HG03354 (cell line): ENCODE data around the gene CRADD.
"Not testable (repeated sequence)": the region's sequence is repeated elsewhere in the genome, so short reads cannot be mapped to it uniquely, and the experiment has no call there.

Experiments used
- ATAC-seq: cut with Tn5 transposase; IDR thresholded peaks from one replicate; pipeline ENCODE4 v1.9.1; 2021; ENCODE audit warnings: mild to moderate bottlenecking; ENCODE audit not compliant: unreplicated experiment, poor library complexity, severe bottlenecking

The CRADD gene

DNA sequence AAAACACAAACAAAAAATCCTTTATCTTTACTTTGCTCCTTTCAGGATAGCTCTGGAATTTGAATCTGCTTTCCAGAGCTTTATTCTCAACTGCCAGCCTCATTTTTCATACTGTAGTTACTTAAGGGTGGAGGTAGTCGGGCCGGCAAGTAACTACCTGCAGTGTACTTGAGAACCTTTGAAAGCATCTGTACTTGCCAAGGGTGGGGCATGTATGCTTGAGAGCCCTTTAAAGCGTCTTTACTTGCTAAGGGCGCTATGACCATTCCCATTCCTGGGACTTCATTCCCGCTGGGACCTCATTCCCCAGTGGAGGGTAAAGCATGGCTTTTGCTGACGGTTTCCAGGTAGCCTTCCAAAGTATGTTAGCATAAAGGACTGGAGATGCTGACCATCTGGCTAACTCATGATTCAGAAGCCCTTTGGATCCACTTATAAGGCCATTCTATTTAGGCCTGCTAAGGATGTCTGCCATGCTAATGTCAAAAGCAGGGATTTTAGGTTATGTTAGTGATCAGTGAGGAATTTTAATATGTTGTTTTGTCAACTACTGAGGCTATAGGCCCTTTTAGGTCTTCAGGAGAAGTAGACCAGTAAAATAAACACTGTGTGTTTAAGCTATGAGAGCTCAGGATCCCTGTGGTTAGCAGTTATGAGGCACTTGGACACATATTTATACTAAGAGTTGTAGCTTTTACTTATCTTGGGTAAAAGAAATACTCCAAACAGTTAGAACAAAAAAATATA lies 74.9 kb downstream of the CRADD start:
- ATAC-seq = no peak

DNA sequence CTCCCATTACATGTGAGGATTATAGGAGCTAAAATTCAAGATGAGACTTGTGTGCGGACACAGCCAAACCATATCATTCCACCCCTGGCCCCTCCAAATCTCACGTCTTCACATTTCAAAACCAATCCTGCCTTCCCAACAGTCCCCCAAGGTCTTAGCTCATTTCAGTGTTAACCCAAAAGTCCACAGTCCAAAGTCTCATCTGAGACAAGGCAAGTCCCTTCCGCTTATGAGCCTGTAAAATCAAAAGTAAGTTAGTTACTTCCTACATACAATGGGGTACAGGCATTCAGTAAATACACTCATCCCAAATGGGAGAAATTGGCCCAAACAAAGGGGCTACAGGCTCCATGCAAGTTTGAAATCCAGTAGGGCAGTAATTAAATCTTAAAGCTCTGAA lies 76.1 kb downstream of the CRADD start:
- ATAC-seq = no peak

DNA sequence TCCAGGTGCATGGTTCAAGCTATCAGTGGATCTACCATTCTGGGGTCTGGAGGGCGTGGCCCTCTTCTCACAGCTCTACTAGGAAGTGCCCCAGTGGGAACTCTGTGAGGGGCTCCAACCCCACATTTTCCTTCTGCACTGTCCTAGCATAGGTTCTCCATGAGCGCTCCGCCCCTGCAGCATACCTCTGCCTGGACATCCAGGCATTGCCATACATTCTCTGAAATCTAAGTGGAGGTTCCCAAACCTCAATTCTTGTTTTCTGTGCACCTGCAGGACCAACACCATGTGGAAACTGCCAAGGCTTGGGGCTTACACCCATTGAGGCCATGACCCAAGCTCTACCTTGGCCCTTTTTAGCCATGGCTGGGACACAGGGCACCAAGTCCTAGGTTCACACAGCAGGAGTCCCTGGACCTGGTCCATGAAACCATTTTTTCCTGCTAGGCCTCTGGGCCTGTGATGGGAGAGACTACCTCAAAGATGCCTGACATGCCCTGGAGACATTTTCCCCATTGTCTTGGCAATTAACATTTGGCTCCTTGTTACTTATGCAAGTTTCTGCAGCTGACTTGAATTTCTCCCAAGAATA lies 76.8 kb downstream of the CRADD start:
- ATAC-seq = no peak

DNA sequence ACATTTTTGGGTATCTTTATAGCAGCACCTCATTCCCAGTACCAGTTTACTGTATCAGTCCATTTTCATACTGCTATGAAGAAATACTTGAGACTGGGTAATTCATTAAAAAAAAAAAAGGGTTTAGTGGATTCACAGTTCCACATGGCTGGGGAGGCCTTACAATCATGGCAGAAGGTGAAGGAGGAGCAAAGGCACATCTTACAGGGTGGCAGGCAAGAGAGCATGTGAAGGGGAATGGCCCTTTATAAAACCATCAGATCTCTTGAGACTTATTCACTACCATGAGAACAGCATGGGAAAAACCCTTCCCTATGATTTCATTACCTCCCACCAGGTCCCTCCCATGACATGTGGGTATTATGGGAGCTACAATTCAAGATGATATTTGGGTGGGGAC lies 77.7 kb downstream of the CRADD start:
- not testable (repeated sequence) for ATAC-seq

DNA sequence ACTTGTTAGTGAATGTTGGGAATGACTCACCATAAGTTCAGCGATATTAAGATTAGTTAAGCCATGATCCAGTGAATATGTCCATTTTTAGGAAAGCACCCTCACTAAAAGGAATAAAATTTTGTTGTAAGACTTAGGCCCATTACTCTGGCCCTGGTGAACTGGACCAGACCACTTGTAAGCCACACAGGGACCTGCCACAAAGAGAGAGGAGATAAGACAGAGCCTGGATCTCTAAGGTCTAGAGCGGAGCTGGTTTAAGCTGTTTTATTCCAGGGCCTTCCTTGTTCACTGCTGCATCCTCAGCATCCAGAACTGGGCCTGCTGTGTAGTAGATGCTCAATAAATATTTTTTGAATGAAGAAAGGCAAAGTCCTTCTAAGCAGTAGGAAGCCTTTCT lies 79.1 kb downstream of the CRADD start:
- no peak for ATAC-seq

DNA sequence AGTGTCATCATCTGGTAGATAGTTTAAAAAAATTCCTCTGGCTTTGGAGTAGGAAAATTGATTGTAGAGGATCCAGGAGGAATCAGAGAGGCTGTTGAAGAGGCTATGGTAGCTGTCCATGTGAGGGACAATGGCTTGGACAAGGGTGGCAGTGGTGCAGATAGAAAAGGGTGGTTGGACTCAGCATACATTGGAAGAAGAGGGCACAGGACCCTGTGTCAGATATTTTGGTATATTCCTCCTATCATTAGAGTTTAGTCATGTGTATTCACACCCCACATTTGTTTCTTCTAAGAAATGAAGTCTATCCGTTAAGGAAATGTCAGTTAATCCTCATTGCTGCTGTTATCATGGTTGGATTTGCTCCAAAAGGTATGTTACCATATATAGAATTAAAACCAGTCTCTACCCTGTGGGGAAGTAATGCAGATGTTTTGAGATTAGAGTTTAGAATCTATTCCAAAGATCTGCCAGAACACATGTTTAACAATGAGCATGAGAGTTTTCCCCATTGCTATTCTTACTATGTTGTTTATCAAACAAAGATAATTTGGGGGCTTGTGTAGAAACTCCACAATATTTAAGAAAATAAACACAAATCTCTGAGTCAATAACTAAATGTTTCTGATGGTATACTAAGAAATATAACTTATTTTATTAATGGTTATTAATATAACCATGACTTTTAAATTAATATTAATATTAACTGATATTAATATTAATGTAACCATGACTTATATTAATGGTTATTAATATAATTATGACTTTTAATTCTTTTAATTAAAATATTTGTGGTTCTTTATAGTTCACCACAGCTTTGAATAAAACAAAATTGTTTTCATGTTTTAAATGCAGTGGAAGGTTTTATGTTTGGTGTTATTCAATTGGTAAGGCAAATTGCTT lies 80.9 kb downstream of the CRADD start:
- ATAC-seq = no peak

DNA sequence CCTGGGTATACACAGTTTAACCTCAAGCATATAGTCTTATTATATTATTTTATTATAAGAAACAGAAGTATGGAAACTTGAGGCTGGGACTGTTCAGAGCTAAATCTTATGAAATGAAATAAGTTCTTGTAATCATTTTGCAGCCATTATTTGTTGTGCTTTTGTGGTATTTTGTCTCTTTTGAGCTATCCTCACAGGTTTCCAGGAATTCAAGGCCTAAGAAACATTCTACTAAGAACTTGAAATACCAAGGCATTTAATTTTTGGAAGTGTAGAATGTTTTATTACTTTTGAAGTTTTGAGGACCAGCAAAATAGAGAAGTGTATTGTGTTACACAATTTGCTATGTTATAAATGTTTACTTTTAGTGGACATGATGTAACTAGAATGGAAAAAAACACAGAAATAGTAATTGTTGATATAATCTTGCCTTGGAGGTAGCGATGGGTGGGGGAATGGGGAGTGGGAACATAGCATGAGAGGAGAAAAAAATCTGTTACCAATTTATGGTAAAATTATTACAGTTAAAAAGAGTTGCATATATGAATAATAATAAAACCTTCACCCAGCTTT lies 81.7 kb downstream of the CRADD start:
- ATAC-seq = no peak

DNA sequence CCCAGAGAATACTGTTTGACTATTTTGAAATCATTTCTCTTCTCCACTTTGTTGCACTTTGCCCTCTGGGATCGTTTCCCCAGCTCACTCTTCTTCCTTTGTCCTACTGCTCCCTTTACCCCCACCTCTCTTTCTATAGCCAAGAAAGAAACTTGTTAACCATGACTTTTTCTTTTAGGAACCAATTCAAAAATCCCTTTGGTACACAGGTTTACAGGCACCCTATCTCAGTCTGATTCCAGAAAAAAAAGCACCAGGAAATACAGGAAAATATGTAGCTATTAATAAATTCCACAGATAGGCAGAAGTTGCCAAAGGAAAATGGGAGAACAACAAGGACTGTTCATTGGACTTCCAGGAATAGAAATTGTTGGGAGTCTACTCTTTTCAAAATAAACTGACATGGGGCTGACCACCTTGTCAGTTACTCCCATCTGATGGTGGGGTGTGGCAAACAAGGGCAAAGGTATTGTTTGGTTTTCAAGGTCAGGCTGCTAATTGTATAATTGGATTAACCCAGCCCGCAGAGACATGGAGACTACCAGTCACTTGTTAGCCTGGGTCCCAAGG lies 82.4 kb downstream of the CRADD start:
- no peak for ATAC-seq

DNA sequence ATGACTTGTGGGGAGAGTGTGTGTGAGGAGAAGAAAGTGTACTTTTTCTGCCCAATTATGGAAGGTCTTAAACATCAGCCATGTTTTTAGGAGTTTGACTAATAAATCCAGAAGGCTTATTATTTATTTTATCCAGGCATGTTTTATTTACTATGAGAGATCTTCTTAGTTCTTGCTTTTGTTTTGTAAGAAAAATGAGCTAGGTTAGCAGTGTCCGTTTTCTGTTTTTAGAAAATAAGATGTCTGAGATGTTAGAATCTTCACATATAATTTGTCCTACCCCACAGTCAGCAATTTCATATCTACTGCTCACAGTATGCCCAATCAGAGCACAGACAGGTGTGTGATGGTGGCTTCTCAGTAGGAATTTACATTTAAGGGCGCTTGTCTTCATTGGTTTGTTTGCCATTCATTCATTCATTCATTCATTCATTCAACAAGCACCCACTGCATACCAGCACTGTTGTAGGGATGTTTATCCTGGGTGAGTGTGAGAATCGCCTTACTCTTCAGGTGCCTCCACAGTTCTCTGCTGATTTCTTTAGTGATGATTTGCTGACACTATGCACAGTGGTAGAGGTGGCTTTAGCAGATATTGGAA lies 83.2 kb downstream of the CRADD start:
- no peak for ATAC-seq

DNA sequence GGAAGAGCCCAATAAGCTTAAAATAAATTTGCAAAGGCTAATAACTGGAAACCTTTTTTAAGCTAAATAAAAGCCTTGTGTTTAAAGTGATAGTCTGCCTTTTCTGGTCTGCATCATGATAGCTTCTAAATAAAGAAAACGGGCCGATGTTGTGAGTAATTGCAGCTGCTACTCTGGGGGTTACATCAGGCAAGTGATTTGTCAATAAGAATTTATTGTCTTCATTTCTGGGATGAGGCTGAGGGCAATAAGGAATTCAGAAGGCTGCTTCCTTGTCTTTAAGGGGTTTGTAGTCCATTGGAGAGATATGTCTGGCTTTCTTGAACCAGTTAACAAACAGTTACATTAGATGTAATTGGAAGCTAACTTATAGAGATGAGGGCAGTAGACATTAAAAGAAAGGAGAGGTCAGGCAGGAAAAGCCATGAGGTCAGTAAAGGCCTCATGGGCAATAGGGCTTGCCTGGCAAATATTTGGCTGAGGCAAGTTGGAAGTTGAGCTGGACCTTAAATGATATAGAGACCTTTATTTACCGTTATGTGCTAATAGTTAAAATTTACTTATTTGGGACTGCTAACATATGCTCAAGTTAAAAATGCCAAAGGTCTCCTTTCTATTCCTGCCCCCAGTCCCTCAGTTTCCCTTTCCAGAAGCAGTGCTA lies 85.0 kb downstream of the CRADD start:
- ATAC-seq = no peak

DNA sequence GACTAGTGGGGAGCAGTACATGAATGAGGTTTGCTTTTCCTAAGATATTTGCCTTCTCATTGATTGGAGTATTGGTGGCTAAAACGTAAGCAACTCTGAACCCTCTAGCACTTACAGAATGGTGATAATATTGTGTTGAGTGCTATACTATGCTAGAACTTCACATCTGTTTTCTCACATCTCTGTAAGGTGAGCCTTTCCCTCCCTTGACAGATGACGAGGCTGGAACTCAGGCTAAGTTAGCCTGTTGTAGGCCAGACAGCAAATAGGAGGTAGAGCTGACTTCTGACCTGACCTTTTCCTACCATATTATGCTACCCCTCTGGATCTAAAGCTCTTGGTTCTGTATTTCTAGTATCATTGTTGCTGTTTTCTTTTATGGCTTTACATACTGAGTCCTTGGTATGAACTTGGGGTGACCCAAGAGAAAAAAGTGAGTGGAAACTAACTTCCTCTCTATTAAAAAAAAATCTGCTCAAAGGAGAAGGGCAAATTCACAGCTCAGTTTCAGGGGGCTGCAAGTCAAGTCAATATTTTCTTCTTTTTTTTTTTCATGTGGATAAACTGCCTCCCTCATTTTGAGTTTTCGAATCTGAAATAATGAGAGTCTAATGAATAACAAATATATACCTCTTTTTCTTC lies 85.9 kb downstream of the CRADD start:
- ATAC-seq = no peak

DNA sequence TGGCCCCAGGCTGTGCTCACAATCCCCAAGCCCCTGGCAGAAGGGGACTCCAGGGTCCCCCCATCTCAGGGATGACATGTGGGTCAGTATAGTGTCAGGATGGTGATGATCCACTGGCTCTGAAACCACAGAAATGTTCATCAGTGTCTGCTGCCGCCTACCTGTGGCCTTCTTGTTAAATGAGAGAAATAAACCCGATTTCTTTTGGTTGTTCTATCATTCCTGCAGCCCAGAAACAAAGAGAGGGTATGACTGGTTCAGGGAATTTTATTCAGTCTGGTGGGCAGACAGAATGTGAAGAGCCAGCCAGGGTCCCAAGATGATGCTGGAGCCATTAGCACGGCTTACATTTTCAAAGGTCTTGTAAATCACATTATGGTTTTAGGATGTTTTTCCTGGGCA lies 86.6 kb downstream of the CRADD start:
- ATAC-seq = no peak

DNA sequence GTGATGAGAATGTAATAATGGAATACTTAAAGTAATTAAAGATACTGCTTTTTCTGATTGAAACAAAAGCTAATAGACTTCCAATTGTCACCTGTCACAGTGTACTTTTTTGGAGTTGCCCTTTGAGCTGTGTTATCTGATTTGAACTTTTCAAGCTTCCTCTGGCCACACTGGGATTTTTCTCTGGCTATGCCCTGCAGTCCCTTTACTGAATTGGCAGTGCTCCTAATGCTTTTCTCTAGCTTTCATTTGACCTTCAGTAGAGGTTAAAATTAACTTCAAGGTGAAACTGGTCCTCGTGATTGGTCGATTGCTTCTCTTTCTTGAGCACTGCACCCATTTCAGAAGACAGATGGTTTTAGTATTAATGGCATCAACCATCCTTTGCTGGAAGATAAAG lies 89.2 kb downstream of the CRADD start:
- no peak for ATAC-seq

DNA sequence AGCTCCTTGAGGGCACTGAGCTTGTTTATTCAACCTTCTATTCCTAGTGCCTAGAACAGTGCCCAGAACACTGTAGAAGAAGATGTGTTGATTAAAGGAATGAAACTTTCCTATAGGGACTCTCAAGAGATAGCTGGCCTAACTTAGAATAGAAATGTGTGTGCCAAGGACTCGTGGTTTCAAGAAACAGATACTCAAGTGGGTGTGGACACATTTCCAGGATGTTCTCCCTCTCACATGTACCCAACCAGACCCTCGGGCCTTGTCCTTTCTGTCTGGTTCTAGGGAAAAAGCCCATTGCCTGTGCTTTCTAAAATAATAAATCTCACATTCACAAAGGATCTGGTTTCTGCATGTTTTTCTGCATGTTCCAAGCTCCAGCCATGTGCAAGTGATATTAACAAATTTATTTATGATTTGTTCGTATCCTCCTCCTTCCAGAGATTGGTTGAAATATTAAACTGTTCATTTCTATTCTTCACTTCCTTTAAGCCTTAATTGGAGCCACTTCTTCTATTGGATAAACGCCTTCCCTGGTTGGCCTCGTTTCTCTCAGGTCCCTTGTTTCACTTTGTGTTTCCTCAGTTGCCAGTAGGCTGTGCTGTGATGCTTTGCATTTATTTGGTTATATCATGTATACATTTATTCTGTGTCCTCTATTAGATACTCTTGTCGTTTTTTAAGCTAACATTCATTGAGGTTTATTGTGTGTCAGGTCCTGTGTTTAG lies 89.8 kb downstream of the CRADD start:
- no peak for ATAC-seq

DNA sequence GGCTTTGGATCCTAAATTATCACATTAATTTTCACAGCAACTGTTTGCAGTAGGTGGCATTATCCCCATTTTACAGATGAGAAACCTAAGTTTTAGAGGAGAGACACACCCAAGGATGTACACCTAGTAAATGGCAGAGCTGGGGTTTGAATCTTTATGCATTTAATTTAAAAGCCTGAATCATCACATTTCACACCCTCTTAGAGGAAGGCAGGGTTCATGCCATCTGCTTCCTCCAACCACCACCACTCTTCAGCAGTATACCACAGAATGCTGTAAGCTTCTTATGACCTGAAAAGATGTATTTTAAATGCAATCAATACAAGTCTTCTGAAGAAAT lies 90.3 kb downstream of the CRADD start:
- no peak for ATAC-seq

DNA sequence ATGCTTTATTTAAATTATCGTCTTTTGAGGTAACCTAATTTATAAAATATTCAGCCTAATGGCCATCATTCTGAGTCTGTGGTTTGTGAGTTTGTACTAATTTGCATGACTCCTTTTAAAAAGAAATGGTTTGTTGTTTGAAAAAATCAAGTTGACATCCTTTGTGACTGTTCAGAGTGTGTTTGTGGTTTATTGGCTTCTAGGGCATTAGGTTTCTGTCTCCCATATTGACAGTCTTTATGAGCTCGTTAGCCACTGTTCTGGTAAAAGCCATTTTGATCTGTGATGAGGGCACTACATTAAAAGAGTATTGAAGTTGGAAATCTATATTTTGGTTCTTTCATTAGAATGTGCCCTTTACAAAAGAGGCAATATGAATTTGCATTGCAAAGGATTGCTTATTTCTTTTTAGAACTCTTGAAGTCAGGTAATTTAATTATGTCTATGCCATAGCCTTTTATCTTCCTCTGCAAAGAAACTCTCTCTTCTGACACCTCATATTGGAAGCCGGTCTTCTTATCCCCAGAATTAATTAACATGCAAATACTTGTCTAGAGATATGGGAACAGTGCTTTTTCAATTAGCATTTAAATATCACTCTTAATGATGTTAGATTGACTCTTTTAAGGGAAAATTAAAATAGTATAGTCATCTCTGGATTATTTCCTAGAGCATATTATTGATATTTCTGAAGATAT lies 95.0 kb downstream of the CRADD start:
- ATAC-seq = no peak

DNA sequence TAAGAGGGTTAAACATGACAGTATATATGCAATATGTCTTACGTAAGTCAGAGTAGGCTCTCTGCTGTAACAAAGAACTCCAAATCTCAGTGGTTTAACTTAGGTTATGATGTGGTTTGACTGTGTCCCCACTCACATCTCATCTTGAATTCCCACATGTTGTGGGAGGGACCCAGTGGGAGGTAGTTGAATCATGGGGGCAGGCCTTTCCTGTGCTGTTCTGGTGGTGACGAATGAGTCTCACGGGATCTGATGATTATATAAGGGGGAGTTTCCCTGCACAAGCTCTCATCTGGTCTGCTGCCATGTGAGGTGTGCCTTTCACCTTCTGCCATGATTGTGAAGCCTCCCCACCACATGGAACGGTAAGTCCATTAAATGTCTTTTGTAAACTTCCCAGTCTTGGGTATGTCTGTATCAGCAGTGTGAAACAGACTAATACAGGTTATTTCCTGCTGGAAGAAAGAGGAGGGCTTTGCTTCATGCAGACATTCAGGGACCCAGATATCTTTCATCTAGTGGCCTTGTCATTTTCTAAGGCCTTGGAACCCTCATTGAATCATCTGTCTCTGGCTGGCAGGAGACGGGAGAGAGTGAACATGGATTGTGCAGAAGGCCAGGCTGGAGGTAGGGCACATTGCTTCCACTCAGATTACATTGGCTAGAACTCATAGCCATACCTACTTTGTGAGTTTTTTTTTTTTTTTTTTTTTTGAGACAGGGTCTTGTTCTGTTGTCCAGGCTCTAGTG lies 96.1 kb downstream of the CRADD start:
- ATAC-seq = no peak
